ENCODE measurements around the gene ORC6.

The ORC6 gene

DNA sequence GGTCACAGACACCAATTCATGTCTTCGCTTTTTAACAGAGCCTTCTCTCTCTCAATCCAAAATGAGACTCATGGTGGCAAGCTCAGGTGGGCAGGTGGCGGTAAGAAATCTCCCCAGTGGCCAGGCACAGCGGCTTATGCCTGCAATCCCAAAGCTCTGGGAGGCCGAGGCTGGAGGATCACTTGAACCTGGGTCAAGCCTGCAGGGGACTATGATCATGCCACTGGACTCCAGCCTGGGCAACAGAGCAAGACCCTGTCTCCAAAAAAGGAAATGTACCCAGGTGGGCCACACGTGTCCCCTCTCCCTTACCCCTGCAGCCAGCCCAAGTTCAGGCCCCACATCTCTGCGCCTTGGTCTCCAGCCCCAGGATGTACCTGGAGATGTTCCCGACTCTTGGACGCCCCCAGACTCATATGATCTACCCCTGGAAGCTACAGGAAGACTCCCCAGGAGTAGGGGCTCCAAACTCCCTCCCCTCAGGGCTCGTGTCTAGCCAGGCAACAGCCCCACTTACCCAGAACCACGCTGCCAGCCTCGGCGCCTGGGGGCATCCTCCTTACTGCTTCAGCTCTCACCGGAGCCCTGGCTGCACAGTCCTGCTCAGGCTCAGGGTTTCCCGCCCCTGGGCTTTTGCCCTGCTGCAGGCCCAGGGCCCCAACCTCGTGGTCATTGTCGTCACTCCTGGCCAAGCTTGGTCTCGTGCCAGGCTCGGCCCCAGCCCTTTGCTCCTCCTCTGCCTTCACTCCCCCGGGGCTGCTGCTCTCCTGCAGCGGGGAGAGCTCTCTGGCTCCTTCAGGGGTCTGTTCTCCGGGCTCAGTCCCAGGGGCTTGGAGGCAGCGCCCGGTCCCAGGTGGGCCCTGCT is 42.5 kb downstream of the ORC6 start:
- no peak for DNase-seq (ENCODE audit: low read depth)

DNA sequence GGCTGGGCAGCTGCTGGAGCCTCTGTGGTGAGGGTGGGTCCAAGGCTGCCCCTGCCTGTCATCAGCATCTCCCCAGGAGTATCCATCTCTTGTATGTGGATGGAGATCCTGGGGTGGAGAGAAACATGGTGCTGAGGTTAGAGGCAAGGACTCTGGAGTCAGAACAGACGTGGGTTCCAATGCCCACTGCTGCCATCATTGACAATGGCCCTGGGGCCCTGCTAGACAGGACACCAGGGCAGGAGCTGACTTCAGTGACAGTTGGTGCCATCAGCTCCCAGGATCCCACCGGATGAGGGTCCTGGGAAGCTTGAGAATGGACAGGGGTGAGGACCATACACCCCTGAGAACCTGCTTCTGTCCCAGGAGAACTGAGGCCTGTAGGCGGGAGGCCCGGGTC is 43.1 kb downstream of the ORC6 start:
- no peak for DNase-seq (ENCODE audit: low read depth)

DNA sequence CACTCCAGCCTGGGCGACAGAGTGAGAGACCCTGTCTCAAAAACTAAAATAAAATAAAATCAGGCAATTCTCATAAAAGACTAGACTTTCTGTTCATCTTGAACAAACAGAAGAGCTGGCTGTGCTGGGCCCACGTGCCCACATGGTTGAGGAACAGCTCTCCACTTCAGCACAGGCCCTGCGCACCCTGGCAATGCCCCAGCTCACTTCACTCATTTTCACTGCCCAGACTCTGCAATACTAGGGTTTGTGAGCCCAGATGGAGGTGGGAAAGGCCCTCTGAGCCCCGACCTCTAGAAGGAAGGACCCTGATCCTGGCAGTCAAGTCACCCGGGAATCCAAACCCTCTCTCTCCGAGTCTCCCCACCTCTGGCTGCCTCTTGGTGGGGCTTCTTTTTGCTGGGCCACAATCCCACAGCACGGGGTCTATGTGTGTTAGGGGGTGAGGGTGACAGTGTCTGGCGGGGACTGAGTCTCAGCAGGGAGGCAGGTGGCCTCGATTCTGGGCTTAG is 43.9 kb downstream of the ORC6 start:
- no peak for DNase-seq (ENCODE audit: low read depth)

DNA sequence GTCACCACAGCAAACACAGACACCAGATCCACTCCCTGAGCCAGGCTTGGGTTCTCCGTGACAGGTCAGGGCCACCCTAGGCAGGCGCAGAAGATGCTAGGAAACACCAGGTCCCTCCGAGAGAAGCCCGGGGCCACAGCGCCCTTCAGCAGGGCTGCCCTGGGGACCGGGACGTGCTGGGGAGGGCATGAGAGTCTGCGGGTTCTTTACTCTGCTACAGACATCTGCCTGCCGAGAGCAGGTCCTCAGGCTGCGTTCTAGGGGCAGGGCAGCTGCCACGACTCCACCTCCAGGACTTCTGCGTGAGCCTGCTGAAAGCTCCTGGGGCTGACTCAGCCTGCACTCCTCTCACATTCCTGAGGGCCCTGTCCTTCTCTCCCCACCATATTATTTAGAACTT is 47.2 kb downstream of the ORC6 start:
- no peak for DNase-seq (ENCODE audit: low read depth)

DNA sequence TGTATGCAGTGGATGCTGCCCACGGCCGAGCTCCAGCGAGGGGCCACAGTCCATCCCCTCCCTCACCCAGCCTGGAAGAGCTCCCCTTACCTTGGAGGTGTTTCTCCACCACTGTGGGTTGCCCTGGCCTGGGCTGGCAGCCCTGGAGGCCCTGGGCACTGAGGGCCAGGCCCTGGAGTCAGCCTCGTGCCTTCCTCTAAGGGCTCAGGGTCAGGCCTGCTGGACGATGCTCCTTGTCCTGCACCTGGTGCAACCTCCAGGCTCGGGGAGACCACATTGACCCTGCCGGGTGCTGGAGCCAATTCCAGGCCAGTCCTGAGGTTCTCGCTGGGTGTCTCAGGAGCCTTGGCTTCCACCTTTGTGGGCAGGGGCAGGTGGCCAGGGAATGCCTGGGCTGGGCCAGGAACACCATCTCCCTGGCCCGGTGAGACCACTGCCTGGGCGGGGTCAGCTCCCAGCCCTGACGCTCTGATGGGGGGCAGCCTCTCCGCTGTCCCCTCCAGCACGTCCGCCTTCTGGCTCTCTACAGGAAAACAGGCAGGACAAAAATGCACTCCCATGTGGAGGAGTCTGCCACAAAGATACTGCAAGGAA is 48.3 kb downstream of the ORC6 start:
- no peak for DNase-seq (ENCODE audit: low read depth)

DNA sequence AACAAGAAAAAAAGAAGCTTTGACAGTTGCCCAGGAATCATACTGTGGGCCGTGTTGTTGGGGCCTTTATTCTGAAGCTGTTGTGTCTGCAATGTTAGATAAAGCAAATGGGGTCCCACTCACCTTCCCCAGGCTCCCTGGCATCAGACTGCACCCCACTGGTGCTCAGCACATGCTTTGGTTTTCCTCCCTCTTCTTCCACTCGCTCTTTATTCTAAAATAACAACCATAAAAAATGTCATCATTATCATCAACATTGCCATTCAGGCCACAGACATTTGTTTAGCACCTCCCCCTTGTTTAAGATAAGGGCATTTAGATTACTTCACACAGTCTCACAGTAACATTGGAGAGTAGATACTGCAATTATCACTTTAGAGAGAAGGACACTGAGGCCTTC is 50.5 kb downstream of the ORC6 start:
- DNase-seq (ENCODE audit: low read depth) = no peak

DNA sequence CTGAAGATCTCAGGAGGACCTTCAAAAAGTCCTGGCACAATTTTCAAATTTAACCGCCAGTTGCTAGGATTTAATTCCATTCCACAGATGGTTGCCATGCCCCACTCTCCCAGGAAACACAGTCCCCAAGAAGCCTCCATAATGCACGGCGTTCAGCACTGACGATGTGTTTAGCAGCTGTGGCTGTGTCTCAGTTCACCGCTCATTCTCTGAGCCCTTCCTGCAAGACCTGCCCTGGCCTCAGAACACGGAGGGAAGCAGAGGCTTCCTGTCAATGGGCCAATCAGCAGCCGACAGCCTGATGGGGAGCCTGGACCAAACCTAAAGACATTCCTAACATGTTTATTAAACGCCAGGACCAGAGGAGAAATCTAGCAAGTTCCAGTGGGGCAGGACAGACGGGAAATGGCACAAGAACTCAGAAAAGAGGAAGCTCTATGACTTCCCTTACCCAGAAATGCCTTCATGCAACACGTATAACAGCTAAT is 53.8 kb downstream of the ORC6 start:
- no peak for DNase-seq (ENCODE audit: low read depth)

DNA sequence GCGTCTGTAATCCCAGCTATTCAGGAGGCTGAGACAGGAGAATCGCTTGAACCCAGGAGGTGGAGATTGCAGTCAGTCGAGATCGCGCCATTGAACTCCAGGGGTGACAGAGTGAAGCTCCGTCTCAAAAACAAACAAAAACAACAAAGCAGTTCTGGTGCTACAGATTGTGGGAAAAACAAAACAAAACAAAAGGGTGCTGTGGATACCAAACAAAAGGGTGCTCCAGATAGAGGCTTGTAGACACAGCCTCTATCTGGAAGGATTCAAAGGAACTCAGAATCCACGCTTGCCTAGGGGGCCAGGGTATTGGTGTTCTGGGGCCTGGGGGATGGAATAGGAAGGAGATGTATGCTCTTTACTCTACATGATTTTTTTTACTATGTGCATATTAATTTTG is 56.2 kb downstream of the ORC6 start:
- no peak for DNase-seq (ENCODE audit: low read depth)

DNA sequence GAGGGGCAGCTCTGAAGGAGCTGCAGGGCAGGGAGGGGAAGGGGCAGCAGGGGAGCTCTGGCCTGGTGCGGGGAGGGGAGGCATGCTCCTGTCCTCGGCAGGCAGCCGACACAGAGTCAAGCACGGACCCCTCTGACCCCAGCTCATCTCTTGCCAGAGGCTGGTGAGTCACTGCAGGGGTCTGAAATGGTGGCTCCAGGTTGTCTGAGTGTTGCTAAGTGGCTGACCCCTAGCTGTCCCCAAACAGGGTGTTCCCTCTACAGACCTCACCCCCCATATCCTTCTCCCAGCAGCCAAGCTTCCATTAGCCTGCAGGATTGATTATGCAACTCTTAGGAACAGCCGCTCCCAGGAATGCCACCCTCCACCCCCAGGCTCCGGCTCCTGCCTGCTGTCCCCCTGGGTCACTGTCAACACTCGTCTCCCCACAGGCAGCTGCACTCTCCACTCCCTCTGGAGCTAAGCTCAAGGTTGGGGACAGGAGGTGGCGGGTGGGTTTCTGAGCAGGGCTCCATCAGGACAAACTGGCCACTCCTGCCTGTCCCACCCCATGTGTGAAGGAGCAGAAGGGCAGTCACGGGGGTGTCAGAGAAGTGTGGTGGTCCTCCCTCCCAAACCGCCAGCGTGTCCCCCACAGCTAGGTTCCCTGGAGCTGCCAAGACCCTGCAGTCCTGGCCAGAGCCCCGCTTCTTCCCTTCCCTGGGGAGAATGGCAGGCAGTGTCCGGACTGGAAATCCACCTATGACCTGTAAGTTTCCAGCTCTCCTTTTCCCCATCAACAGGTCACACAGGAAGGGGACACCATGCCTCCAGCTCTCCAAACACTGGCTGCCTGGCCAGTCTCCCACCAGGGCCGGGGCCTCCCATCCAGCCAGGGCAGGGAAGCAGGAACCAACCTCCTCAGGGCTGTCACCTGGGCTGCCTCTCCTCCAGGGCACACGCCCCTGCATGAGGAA is 57.6 kb downstream of the ORC6 start:
- no peak for DNase-seq (ENCODE audit: low read depth)
